K562 (cell line): ENCODE measurements around the gene NECAB3. TPM values are rescaled to one million over a fixed set of nuclear protein-coding genes. Genes with fewer than 3 reads are reported as not detected.

Experiments used
- CREBBP ChIP-seq: IDR thresholded peaks from one replicate; pipeline ENCODE4 v1.6.1; 2012; ENCODE audit warnings: low read depth, mild to moderate bottlenecking, control low read depth, inconsistent platforms, low read length
- DMBX1 ChIP-seq: fragments of 250-450 bp; sonication (Bioruptor Pico); IDR thresholded peaks from 2 replicates; pipeline ENCODE4 v1.8.0; 2022; ENCODE audit warnings: inconsistent platforms, mild to moderate bottlenecking, moderate library complexity, borderline replicate concordance
- E4F1 ChIP-seq: fragments of 250-450 bp; sonication (Bioruptor Pico); IDR thresholded peaks from 2 replicates; pipeline ENCODE4 v1.5.0; 2021; ENCODE audit warnings: mild to moderate bottlenecking, borderline replicate concordance
- GABPB1 ChIP-seq: sonication (generic); formaldehyde crosslinking; IDR thresholded peaks from 2 replicates; pipeline ENCODE4 v1.8.0; 2022; ENCODE audit warnings: mild to moderate bottlenecking, missing genetic modification reagents
- HNRNPLL ChIP-seq: fragments of 200-400 bp; formaldehyde crosslinking; IDR thresholded peaks from 2 replicates; pipeline ENCODE4 v1.6.1; 2017; ENCODE audit warnings: low read length, low read depth, mild to moderate bottlenecking; ENCODE audit not compliant: poor library complexity, severe bottlenecking
- MAFF ChIP-seq: IDR thresholded peaks from 2 replicates; pipeline ENCODE4 v1.6.1; 2012; ENCODE audit warnings: low read length, improper control_type of control experiment
- NFE2 ChIP-seq: IDR thresholded peaks from 2 replicates; pipeline ENCODE4 v1.6.1; 2014; ENCODE audit warnings: antibody characterized with exemption, low read depth
- NONO ChIP-seq, 2 experiments: fragments of 200-400 bp in 1 of 2; fragments of 450-650 bp in 1 of 2; formaldehyde crosslinking in 1 of 2; IDR thresholded peaks; 2 replicates each; pipeline ENCODE4 v1.6.1; 2017; ENCODE audit warnings: low read depth in 2 of 2, mild to moderate bottlenecking in 2 of 2, moderate library complexity in 2 of 2, low read length in 1 of 2
- SMARCA4 ChIP-seq: fragments of 450-650 bp; IDR thresholded peaks from 2 replicates; pipeline ENCODE4 v1.6.1; 2016
- U2AF2 ChIP-seq: fragments of 200-400 bp; formaldehyde crosslinking; optimal IDR thresholded peaks from 2 replicates; pipeline ENCODE3; 2017; ENCODE audit warnings: low read depth, mild to moderate bottlenecking, low read length
- ZKSCAN8 ChIP-seq: fragments of 200-800 bp; sonication (Bioruptor generic); IDR thresholded peaks from 2 replicates; pipeline ENCODE4 v1.6.1; 2016; ENCODE audit warnings: missing genetic modification characterization, missing compliant biosample characterization
- ZNF347 ChIP-seq: fragments of 450-650 bp; formaldehyde crosslinking; IDR thresholded peaks from 2 replicates; pipeline ENCODE4 v1.4.0; 2020; ENCODE audit warnings: low read depth, mild to moderate bottlenecking, moderate library complexity
- ZNF644 ChIP-seq: fragments of 200-800 bp; sonication (Bioruptor generic); IDR thresholded peaks from 2 replicates; pipeline ENCODE4 v1.6.1; 2016; ENCODE audit warnings: low read depth, missing genetic modification characterization, missing compliant biosample characterization
- polyA plus RNA-seq, 8 experiments: library from polyadenylated mRNA; depleted of rRNA in 4 of 8; stranded (reverse) in 5 of 8; unstranded in 3 of 8; fragments of >200 nt; fragmentation: Nextera tagmentation in 2 of 8; fragmentation: Illumina TruSeq in 1 of 8; extraction: Ambion mirVana in 2 of 8; extraction: Trizol in 1 of 8; gene quantifications; 2 replicates each; pipeline versions ENCODE4 v1.2.1 to v1.2.3, GENCODE V29; 2011 to 2014; ENCODE audit warnings: inconsistent platforms in 1 of 8, missing spikeins in 1 of 8
- total RNA-seq, 7 experiments: library from RNA; depleted of rRNA in 6 of 7; stranded (reverse); fragments of >200 nt in 6 of 7; fragmentation: Illumina TruSeq in 2 of 7; extraction: Trizol in 2 of 7; gene quantifications; 2 replicates each; pipeline versions ENCODE4 v1.2.1 to v1.2.3, GENCODE V29; 2011 to 2021; ENCODE audit warnings: low replicate concordance in 1 of 7
- TF ChIP-seq, protein P1 (sequence below): fragments of 450-650 bp; IDR thresholded peaks from 2 replicates; pipeline ENCODE4 v1.6.1; 2017; ENCODE audit warnings: antibody characterized with exemption, mild to moderate bottlenecking
- TF ChIP-seq, protein P2 (sequence below): fragments of 150-350 bp; IDR thresholded peaks from 2 replicates; pipeline ENCODE4 v1.6.1; 2014; ENCODE audit warnings: low read depth, mild to moderate bottlenecking, low read length, borderline replicate concordance
- TF ChIP-seq, protein P3 (sequence below): fragments of 450-650 bp; formaldehyde crosslinking; IDR thresholded peaks from 2 replicates; pipeline ENCODE4 v1.4.0; 2020; ENCODE audit warnings: mild to moderate bottlenecking, moderate library complexity

NECAB3 gene
- total and polyA plus RNA-seq, 9 of the 15 experiments (the other 6 are each of a cell fraction or from before 2014, with no cell fraction given): 0.94 to 63.3 (median 31.5) TPM

GRCh38 chr20:33719989-33720709, 45.9 kb upstream of the NECAB3 start, which contains the start of gene PXMP4 (continued):
- TF ChIP-seq, protein P1, sequence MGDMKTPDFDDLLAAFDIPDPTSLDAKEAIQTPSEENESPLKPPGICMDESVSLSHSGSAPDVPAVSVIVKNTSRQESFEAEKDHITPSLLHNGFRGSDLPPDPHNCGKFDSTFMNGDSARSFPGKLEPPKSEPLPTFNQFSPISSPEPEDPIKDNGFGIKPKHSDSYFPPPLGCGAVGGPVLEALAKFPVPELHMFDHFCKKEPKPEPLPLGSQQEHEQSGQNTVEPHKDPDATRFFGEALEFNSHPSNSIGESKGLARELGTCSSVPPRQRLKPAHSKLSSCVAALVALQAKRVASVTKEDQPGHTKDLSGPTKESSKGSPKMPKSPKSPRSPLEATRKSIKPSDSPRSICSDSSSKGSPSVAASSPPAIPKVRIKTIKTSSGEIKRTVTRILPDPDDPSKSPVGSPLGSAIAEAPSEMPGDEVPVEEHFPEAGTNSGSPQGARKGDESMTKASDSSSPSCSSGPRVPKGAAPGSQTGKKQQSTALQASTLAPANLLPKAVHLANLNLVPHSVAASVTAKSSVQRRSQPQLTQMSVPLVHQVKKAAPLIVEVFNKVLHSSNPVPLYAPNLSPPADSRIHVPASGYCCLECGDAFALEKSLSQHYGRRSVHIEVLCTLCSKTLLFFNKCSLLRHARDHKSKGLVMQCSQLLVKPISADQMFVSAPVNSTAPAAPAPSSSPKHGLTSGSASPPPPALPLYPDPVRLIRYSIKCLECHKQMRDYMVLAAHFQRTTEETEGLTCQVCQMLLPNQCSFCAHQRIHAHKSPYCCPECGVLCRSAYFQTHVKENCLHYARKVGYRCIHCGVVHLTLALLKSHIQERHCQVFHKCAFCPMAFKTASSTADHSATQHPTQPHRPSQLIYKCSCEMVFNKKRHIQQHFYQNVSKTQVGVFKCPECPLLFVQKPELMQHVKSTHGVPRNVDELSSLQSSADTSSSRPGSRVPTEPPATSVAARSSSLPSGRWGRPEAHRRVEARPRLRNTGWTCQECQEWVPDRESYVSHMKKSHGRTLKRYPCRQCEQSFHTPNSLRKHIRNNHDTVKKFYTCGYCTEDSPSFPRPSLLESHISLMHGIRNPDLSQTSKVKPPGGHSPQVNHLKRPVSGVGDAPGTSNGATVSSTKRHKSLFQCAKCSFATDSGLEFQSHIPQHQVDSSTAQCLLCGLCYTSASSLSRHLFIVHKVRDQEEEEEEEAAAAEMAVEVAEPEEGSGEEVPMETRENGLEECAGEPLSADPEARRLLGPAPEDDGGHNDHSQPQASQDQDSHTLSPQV: 0 out of 2 replicates have a peak, but pooled peaks have one; percentile 47
- TF ChIP-seq ZNF347 (CRISPR knock-in tag) (no peak), NFE2 (no peak), SMARCA4 (no peak), ZNF644 (no peak), E4F1 (CRISPR knock-in tag) (no peak), NONO (IDR thresholded peaks at IDR 0.05; ENCODE audit: low read depth in 2 of 2, low read length in 1 of 2) (no peak), ZKSCAN8 (no peak), GABPB1 (CRISPR knock-in tag) (peak; percentile 51; the same call in 1 of the 2 replicates), HNRNPLL (peak; percentile 89), DMBX1 (CRISPR knock-in tag) (no peak), MAFF (no peak), U2AF2 (no peak), CREBBP (no peak)
- TF ChIP-seq, protein P2, sequence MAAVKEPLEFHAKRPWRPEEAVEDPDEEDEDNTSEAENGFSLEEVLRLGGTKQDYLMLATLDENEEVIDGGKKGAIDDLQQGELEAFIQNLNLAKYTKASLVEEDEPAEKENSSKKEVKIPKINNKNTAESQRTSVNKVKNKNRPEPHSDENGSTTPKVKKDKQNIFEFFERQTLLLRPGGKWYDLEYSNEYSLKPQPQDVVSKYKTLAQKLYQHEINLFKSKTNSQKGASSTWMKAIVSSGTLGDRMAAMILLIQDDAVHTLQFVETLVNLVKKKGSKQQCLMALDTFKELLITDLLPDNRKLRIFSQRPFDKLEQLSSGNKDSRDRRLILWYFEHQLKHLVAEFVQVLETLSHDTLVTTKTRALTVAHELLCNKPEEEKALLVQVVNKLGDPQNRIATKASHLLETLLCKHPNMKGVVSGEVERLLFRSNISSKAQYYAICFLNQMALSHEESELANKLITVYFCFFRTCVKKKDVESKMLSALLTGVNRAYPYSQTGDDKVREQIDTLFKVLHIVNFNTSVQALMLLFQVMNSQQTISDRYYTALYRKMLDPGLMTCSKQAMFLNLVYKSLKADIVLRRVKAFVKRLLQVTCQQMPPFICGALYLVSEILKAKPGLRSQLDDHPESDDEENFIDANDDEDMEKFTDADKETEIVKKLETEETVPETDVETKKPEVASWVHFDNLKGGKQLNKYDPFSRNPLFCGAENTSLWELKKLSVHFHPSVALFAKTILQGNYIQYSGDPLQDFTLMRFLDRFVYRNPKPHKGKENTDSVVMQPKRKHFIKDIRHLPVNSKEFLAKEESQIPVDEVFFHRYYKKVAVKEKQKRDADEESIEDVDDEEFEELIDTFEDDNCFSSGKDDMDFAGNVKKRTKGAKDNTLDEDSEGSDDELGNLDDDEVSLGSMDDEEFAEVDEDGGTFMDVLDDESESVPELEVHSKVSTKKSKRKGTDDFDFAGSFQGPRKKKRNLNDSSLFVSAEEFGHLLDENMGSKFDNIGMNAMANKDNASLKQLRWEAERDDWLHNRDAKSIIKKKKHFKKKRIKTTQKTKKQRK: peak; percentile 91; the same call in 1 of the 2 replicates
- TF ChIP-seq, protein P3, sequence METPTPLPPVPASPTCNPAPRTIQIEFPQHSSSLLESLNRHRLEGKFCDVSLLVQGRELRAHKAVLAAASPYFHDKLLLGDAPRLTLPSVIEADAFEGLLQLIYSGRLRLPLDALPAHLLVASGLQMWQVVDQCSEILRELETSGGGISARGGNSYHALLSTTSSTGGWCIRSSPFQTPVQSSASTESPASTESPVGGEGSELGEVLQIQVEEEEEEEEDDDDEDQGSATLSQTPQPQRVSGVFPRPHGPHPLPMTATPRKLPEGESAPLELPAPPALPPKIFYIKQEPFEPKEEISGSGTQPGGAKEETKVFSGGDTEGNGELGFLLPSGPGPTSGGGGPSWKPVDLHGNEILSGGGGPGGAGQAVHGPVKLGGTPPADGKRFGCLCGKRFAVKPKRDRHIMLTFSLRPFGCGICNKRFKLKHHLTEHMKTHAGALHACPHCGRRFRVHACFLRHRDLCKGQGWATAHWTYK (CRISPR knock-in tag): no peak
